DMS 273 (cell line): ENCODE results near the gene WDR74.
"Not testable (repeated sequence)": the region's sequence is repeated elsewhere in the genome, so short reads cannot be mapped to it uniquely, and the experiment has no call there.

ENCODE experiments used
- DNase-seq: peaks from one replicate; lab custom pipeline; 2025; ENCODE audit not compliant: unreplicated experiment; lab: John Stamatoyannopoulos, UW

WDR74 gene

DNA sequence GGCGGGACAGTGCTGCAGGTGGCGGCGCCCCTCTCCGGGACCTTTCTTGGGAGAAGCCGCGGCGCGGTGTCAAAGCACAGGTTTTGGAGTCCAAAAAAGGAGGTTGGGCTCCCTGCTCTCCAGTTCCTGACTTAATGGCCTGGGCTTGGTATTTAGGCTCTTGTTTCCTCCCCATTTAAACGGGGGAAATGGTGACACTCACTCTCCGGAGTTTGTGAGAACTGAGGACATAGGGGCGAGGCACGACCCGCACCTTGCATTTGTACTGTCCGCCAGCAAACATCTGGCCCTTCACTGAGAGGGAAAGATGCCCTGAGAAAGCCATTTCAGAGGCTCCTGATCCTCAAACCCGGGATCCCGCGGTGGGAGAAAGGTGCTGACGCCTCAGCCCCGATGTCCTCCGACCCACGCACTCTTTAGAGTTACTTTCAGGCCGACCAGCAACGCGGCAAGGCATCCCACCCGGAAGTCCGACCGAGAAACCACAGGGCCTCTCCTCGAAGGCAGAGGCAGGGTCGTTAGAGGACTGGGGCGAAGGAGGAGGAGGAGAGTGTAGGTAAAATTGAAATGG is 2.9 kb upstream of the WDR74 start:
- DNase-seq, result no peak

DNA sequence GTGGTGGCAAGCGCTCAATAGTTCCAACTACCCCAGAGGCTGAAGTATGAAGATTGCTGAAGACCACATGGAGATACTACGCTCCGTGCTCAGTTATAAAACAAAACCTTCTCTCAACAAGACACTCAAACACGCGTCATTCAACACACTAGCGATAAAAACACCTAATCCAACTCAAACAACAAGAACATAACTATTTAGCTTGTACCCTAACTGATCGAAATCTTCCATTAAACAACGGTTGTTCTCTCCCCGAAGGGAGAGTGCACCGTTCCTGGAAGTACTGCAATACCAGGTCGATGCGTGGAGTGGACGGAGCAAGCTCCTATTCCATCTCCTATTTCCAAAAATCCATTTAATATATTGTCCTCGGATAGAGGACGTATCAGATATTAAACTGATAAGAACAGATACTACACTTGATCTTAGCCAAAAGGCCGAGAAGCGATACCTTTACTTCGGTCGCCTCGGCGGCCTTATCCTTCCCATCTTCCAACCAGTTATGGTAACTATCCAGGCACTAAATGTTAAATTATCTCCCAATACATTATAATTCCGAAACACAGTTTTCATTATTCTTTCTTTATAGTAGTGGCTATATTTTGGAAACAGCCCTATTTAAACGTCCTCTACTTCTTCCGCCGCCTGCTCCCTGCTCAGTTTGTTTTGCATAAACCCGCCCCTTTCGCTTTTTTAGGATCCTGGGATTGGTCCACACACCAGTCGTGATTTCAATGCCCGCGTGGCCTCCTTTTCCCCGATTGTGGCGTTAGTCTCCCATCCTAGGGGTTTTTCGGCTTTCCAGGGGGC is 2.2 kb upstream of the WDR74 start:
- DNase-seq, result peak; percentile 96

GRCh38 chr11:62840721-62841360 is 1.5 kb upstream of the WDR74 start:
- peak; percentile 92 for DNase-seq

- no peak for DNase-seq
These were observed 4.1 kb downstream of the WDR74 start for GRCh38 chr11:62835336-62835735.

- peak; percentile 63 for DNase-seq
These were observed 6.8 kb downstream of the WDR74 start, which contains the start of gene TEX54 for GRCh38 chr11:62832336-62833234. Gene TEX54, minus strand, starts transcription at chr11:62832841.

- DNase-seq, result peak; percentile 98
These were observed 7.7 kb downstream of the WDR74 start, which contains the start of gene STX5 for GRCh38 chr11:62831520-62832335. Gene STX5, minus strand, starts transcription at chr11:62832051. Its CDS starts 808 bp downstream, at chr11:62831243.

DNA sequence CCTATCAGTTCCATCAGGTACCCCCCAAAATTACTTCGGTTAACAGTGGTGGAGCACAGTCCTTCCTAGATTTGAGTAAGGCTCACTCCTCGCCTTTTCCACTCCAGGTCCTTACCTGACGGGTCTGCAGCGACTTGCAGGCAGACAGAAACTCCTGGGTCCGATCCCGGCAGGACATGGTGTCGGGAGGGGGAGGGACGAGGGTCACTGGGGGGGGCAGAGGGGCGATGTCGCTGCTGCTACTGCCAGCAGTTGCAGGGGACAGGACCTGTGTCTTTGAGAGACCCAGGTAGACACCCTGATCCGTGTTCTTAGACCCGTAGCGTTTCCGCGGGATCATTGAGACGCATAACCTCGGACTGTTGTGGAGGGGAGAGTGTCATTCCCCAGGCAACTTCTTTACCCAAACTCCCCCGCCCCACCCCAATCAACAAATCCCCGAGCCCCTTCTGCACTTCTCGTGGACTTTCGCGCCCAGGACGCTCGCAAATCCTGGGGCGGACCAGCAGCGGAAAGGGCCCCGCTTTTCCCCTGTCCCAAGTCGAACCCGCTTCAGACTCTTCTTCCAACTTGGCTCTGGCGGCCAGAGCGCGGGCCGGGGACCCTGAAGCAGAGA is 8.4 kb downstream of the WDR74 start:
- DNase-seq, result peak; percentile 84

DNA sequence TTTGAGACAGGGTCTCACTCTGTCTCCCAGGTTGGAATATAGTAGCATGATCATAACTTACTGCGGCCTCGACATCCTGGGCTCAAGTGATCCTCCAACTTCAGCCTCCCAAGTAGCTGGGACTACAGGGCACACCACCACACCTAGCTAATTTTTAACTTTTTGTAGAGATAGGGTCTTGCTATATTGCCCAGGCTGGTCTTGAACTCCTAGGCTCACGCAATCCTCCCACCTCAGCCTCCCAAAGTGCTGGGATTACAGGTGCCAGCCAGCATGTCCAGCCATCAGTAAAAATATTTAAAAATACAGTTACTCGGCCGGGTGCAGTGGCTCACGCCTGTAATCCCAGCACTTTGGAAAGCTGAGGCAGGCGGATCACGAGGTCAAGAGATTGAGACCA is 11.3 kb downstream of the WDR74 start:
- DNase-seq, result not testable (repeated sequence)

DNA sequence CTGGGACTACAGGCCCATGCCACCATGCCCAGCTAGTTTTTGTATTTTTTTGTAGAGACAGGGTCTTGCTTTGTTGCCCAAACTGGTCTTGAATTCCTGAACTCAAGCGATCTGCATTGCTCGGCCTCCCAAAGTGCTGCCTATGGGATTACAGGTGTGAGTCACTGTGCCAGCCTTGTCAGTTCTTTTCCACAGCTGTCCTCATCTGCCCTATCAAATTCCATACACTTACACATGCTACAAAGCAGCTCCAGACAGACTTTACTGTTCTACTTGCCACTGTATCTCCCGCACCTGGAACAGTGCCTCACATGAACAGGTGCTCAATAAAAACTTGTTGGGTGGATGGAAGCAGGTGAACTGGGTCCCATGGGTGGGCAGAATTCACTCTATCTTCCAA is 15.7 kb downstream of the WDR74 start:
- no peak for DNase-seq

- DNase-seq, result no peak
These were observed 22.3 kb downstream of the WDR74 start for GRCh38 chr11:62817129-62817528.

- no peak for DNase-seq
These were observed 22.8 kb downstream of the WDR74 start for GRCh38 chr11:62816557-62816956.

GRCh38 chr11:62811659-62812058 is 27.7 kb downstream of the WDR74 start:
- no peak for DNase-seq

DNA sequence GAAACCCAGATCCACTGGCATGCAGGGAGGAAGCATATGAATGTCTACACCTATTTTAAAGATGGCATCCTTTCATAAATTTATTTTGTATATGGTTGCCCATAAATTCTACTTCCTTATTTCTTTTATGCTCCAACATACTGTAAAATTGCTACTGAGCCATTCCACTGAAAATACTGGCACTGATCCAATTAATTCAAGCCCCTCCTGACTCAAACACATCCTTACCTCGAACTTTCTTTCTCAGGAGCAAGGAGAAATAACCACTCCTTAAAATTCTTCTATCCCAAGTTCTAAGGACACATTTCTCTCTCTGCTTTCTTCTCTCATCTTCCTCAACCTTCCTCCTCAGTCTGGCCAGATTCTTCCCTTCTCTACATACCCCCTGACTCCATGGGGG is 28.6 kb downstream of the WDR74 start:
- no peak for DNase-seq

- DNase-seq, result no peak
These were observed 32.7 kb downstream of the WDR74 start for GRCh38 chr11:62806611-62807121.

DNA sequence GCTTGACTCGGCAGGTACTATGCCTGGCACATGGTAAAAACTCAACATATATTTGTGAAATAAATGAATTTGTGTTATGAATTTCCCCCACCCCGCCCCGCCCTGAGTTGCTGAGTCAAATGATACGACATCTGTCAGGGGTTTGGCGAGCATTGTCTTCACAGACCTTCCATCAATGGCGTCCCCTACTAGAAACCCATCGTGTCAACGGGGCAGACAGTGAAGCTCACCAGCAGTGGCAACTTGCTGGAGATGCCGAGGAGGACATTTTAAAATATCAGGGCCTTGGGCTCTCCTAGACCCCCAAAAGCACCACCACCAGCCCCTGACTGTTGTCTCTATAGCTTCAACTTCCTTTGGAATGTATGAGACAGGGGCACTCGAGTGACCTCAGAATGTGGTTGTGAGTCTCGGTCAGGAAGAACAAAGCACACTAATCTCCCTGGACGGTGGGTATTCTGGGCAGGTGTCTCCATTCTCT is 33.4 kb downstream of the WDR74 start:
- peak; percentile 61 for DNase-seq

DNA sequence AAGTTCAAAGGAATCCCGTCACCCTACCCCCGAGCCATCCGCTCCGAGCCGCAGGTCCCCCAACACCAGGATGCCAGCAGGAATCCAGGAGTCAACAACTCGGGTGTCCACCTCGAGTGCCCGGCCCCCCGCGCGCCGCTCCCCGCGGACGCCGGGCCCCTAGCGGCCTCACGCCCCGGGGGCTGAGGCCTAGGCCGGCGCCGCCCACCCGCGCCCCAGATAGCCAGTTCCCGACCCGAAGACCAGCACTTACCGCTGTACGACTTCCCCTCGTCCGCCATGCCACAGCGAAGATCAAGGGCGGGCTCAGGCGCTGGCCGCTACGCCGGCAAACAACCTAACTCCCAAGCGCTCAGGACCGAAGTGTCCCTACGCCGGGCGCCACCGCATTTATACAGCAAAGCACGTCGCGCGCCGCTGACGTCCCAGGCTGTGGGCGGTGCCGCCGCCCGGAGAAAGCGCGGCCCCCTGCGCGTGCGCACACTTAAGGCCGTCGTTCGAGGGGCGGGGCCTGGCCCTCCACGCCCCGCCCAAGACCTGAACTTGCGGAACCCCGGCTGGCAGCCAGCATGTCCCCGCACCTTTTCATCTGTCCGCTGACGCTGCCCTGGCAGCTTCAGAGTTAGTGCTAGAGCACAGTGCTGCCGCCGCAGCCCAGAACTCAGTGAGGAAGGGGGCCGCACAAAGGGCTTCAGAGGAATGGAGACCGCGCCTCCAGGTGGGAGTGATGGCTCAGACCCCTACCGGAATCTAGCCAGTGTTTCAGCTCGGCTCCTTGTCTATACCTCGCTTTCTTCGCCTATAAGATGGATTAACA is 34.1 kb downstream of the WDR74 start, which contains the start of gene NXF1:
Gene NXF1 (minus strand): TSS at position 365 of the 817 bp plus-strand sequence. CDS start 84 bp downstream, at position 281.
- peak; percentile 96 for DNase-seq

DNA sequence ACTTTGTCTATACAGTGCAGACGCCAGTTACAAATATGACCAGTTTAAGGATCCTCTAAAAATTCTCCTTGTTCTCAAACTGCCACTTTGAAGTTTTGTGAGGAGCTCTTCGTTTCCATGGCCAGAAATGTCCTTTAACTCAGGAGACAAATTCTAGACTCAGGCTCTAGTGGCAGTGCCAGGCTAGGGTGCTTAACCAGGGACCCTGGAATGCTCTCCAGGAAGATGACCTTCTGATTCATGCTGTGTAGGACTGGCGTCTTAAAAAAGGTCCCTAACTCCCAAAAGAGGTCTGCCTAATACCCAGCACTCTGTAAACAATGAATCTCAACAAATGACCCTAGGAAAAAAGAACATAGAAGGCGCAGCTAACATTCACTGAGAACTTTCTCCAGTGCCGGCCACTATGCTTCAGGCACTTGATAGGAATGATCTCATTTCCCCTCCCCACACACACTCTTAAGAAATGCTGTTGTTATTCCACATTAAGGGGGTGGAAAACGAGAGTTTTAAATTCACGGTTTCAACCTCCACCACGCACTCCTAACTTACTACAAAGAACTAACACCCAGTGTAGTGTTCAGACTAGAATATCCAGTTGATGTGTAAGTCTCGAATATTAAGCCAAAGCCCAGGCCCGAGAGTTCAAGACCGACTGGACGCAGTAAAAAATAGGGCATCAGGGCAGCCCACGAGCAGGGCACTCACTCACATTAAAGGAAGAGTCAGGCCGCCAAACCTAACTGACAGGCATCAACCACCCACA is 34.9 kb downstream of the WDR74 start:
- DNase-seq, result no peak

DNA sequence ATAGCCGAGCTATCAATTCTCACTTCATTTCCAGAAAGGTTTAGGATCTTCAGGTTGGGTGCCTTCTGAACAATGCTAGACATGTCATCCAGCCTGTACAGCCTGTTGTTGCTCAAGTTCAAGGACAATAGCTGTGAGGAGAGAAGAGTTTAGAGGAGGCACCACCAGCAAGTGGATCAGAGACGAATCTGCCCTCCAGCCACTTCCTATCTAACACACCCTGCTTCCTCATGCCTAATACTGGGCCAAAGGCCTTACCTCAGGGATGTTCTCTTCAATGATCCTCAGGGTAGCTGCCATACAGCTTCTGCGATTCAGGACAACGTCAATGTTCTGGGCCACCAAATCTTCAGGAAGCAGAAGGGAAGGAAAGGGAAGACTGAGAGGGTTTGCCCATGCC is 38.3 kb downstream of the WDR74 start:
- no peak for DNase-seq
